Measurements from ENCODE around the gene COL8A1. TPM values are rescaled to one million over a fixed set of nuclear protein-coding genes. Genes with fewer than 3 reads are reported as not detected.

COL8A1 gene
- total and polyA plus RNA-seq, 9 of the 15 experiments (the other 6 are each of a cell fraction or from before 2014, with no cell fraction given), result 0.07 TPM; not detected in 8

GRCh38 chr3:99817437-99818240, 179.2 kb downstream of the COL8A1 start, which contains the start of gene CMSS1 (continued):
- TF ChIP-seq ARID4B (CRISPR knock-in tag; IDR thresholded peaks at IDR 0.05) (peak; percentile 74), U2AF2 (optimal IDR thresholded peaks at IDR 0.05; ENCODE audit: low read depth, low read length) (no peak), TSHZ1 (CRISPR knock-in tag; IDR thresholded peaks at IDR 0.05) (no peak), NR2F6 (CRISPR knock-in tag; IDR thresholded peaks at IDR 0.05) (no peak), SMAD2 (IDR thresholded peaks at IDR 0.05; ENCODE audit: low read depth, low read length) (no peak), SOX6 (IDR thresholded peaks at IDR 0.05) (peak; percentile 87), ZNF174 (CRISPR knock-in tag; IDR thresholded peaks at IDR 0.05) (no peak), PHF8 (IDR thresholded peaks at IDR 0.05; ENCODE audit: borderline replicate concordance, low read length) (peak; percentile 81; the same call in 1 of the 2 replicates), THAP12 (CRISPR knock-in tag; IDR thresholded peaks at IDR 0.05) (0 out of 2 replicates have a peak, but pooled peaks have one; percentile 7), MBD2 (IDR thresholded peaks at IDR 0.05; ENCODE audit: borderline replicate concordance, low read depth) (no peak), TRIM28 (IDR thresholded peaks at IDR 0.05) (0 out of 2 replicates have a peak, but pooled peaks have one; percentile 39), MXI1 (IDR thresholded peaks at IDR 0.05; ENCODE audit: low read depth, low read length) (peak; percentile 62; the same call in 1 of the 2 replicates), HMBOX1 (IDR thresholded peaks at IDR 0.05) (no peak), FIP1L1 (IDR thresholded peaks at IDR 0.05; ENCODE audit: low read depth, low read length, poor library complexity, severe bottlenecking) (no peak), HCFC1 (IDR thresholded peaks at IDR 0.05; ENCODE audit: low read depth, low read length) (peak; percentile 68), ZNF146 (CRISPR knock-in tag; IDR thresholded peaks at IDR 0.05; ENCODE audit: unreplicated experiment) (no peak), NBN (IDR thresholded peaks at IDR 0.05; ENCODE audit: low read depth) (peak; percentile 93)
